K562 (cell line): ENCODE measurements around the gene GALT. TPM values are rescaled to one million over a fixed set of nuclear protein-coding genes. Genes with fewer than 3 reads are reported as not detected.
A peak's percentile ranks its signal among the peaks of the same experiment; 100 is the strongest.

Experiments
- CBX3 ChIP-seq, 2 experiments: IDR thresholded peaks; 1 replicate in 1 of 2; 2 replicates in 1 of 2; pipeline ENCODE4 v1.6.1; 2012; ENCODE audit warnings: inconsistent platforms in 2 of 2, low read length in 2 of 2, borderline replicate concordance in 1 of 2, control low read depth in 1 of 2
- E2F4 ChIP-seq: sonication (generic); formaldehyde crosslinking; IDR thresholded peaks from 2 replicates; pipeline ENCODE4 v1.8.0; 2022; ENCODE audit warnings: mild to moderate bottlenecking, low read depth, missing genetic modification reagents
- ESRRA ChIP-seq: fragments of 450-650 bp; IDR thresholded peaks from 2 replicates; pipeline ENCODE4 v1.6.1; 2014; ENCODE audit warnings: low read depth, mild to moderate bottlenecking, moderate library complexity, borderline replicate concordance
- FOSL1 ChIP-seq: fragments of 200-800 bp; sonication (Bioruptor generic); conservative IDR thresholded peaks from 2 replicates; pipeline ENCODE4 v1.6.1; 2016; ENCODE audit warnings: missing genetic modification characterization, missing compliant biosample characterization
- FOXK2 ChIP-seq, 2 experiments: fragments of 450-650 bp; IDR thresholded peaks in 1 of 2; conservative IDR thresholded peaks in 1 of 2; 2 replicates each; pipeline ENCODE4 v1.6.1; 2016; ENCODE audit warnings: low read depth in 2 of 2, mild to moderate bottlenecking in 1 of 2
- GABPA ChIP-seq: fragments of 200-800 bp; sonication (Bioruptor generic); conservative IDR thresholded peaks from 2 replicates; pipeline ENCODE4 v1.6.1; 2016; ENCODE audit warnings: low read depth, missing genetic modification characterization, missing compliant biosample characterization
- HBP1 ChIP-seq: fragments of 450-650 bp; formaldehyde crosslinking; IDR thresholded peaks from 2 replicates; pipeline ENCODE4 v1.4.0; 2022; ENCODE audit warnings: missing genetic modification characterization
- HDGF ChIP-seq: fragments of 450-650 bp; IDR thresholded peaks from 2 replicates; pipeline ENCODE4 v1.6.1; 2016
- IFI16 ChIP-seq: fragments of 250-450 bp; sonication (Bioruptor Pico); IDR thresholded peaks from 2 replicates; pipeline ENCODE4 v2.1.2; 2022; ENCODE audit warnings: mild to moderate bottlenecking, inconsistent platforms
- NELFE ChIP-seq: IDR thresholded peaks from 2 replicates; pipeline ENCODE4 v1.6.1; 2011; ENCODE audit warnings: mild to moderate bottlenecking; ENCODE audit not compliant: insufficient read depth, insufficient read length
- NFIC ChIP-seq: fragments of 450-650 bp; IDR thresholded peaks from 2 replicates; pipeline ENCODE4 v1.6.1; 2017; ENCODE audit warnings: mild to moderate bottlenecking, inconsistent platforms
- NR2C1 ChIP-seq, 2 experiments: fragments of 450-650 bp; IDR thresholded peaks; 2 replicates each; pipeline ENCODE4 v1.6.1; 2017; ENCODE audit warnings: mild to moderate bottlenecking in 2 of 2, antibody characterized with exemption in 1 of 2, inconsistent platforms in 1 of 2, missing compliant biosample characterization in 1 of 2, missing genetic modification characterization in 1 of 2
- PHF21A ChIP-seq: fragments of 450-650 bp; IDR thresholded peaks from 2 replicates; pipeline ENCODE4 v1.6.1; 2017; ENCODE audit warnings: low read depth, borderline replicate concordance
- RAD21 ChIP-seq, 2 experiments: fragments of 250-450 bp in 1 of 2; fragments of 450-650 bp in 1 of 2; sonication (Bioruptor Pico) in 1 of 2; formaldehyde crosslinking in 1 of 2; IDR thresholded peaks in 1 of 2; conservative IDR thresholded peaks in 1 of 2; 2 replicates each; pipeline versions ENCODE4 v1.4.0 to v1.8.0; 2020 to 2022; ENCODE audit warnings: mild to moderate bottlenecking in 2 of 2, moderate library complexity in 1 of 2
- SP2 ChIP-seq: IDR thresholded peaks from 2 replicates; pipeline ENCODE4 v1.6.1; 2011; ENCODE audit warnings: mild to moderate bottlenecking, low read depth, low read length, moderate library complexity; ENCODE audit not compliant: poor library complexity, severe bottlenecking; ENCODE audit errors: extremely low read depth
- TBP ChIP-seq: optimal IDR thresholded peaks from 2 replicates; pipeline ENCODE3; 2011; ENCODE audit warnings: low read depth, low read length, improper control_type of control experiment
- ZBTB7A ChIP-seq: IDR thresholded peaks from 2 replicates; pipeline ENCODE4 v1.6.1; 2011; ENCODE audit warnings: low read depth, mild to moderate bottlenecking, low read length, moderate library complexity, borderline replicate concordance; ENCODE audit not compliant: control insufficient read depth
- ZNF431 ChIP-seq: sonication (generic); formaldehyde crosslinking; IDR thresholded peaks from 2 replicates; pipeline ENCODE4 v1.8.0; 2022; ENCODE audit warnings: mild to moderate bottlenecking, missing genetic modification reagents
- ZNF778 ChIP-seq: fragments of 450-650 bp; formaldehyde crosslinking; IDR thresholded peaks from 2 replicates; pipeline ENCODE4 v1.4.0; 2020; ENCODE audit warnings: mild to moderate bottlenecking, moderate library complexity
- polyA plus RNA-seq, 8 experiments: library from polyadenylated mRNA; depleted of rRNA in 4 of 8; stranded (reverse) in 5 of 8; unstranded in 3 of 8; fragments of >200 nt; fragmentation: Nextera tagmentation in 2 of 8; fragmentation: Illumina TruSeq in 1 of 8; extraction: Ambion mirVana in 2 of 8; extraction: Trizol in 1 of 8; gene quantifications; 2 replicates each; pipeline versions ENCODE4 v1.2.1 to v1.2.3, GENCODE V29; 2011 to 2014; ENCODE audit warnings: inconsistent platforms in 1 of 8, missing spikeins in 1 of 8
- total RNA-seq, 7 experiments: library from RNA; depleted of rRNA in 6 of 7; stranded (reverse); fragments of >200 nt in 6 of 7; fragmentation: Illumina TruSeq in 2 of 7; extraction: Trizol in 2 of 7; gene quantifications; 2 replicates each; pipeline versions ENCODE4 v1.2.1 to v1.2.3, GENCODE V29; 2011 to 2021; ENCODE audit warnings: low replicate concordance in 1 of 7
- TF ChIP-seq, protein P1 (sequence below), 2 experiments: IDR thresholded peaks; 2 replicates each; pipeline ENCODE4 v1.6.1; 2012; ENCODE audit warnings: improper control_type of control experiment in 2 of 2, low read depth in 2 of 2, low read length in 2 of 2, borderline replicate concordance in 1 of 2

GALT gene
- total and polyA plus RNA-seq, 9 of the 15 experiments (the other 6 are each of a cell fraction or from before 2014, with no cell fraction given), result 7.3 to 29.2 (median 15.6) TPM

GRCh38 chr9:34651876-34652601, 5.6 kb downstream of the GALT start, which contains the start of gene IL11RA (continued):
- TF ChIP-seq HBP1 (CRISPR knock-in tag) (no peak), IFI16 (no peak), RAD21 (CRISPR knock-in tag; conservative IDR thresholded peaks at IDR 0.05 in 1 of 2, IDR thresholded peaks at IDR 0.05 in 1 of 2) (no peak), PHF21A (0 out of 2 replicates have a peak, but pooled peaks have one; percentile 12), NELFE (no peak), NR2C1 (IDR thresholded peaks at IDR 0.05) (peak; percentile 71), NR2C1 (tag; IDR thresholded peaks at IDR 0.05) (peak; percentile 48; the same call in 1 of the 2 replicates), ESRRA (0 out of 2 replicates have a peak, but pooled peaks have one; percentile 44), ZNF778 (CRISPR knock-in tag) (no peak), TBP (peak; percentile 44), FOSL1 (tag) (peak; percentile 62; the same call in 1 of the 2 replicates), NFIC (peak; percentile 54), HDGF (peak; percentile 73; the same call in 1 of the 2 replicates), FOXK2 (conservative IDR thresholded peaks at IDR 0.05 in 1 of 2, IDR thresholded peaks at IDR 0.05 in 1 of 2; ENCODE audit: low read depth in 2 of 2) (peak; percentile 23 to 34; a peak in 1 of 4 replicates), E2F4 (peak; percentile 62; the same call in 1 of the 2 replicates), GABPA (peak; percentile 83), ZBTB7A (no peak), CBX3 (IDR thresholded peaks at IDR 0.05; ENCODE audit: borderline replicate concordance in 1 of 2, low read length in 2 of 2) (no peak), ZNF431 (CRISPR knock-in tag) (no peak), SP2 (peak; percentile 52)
- TF ChIP-seq, protein P1, sequence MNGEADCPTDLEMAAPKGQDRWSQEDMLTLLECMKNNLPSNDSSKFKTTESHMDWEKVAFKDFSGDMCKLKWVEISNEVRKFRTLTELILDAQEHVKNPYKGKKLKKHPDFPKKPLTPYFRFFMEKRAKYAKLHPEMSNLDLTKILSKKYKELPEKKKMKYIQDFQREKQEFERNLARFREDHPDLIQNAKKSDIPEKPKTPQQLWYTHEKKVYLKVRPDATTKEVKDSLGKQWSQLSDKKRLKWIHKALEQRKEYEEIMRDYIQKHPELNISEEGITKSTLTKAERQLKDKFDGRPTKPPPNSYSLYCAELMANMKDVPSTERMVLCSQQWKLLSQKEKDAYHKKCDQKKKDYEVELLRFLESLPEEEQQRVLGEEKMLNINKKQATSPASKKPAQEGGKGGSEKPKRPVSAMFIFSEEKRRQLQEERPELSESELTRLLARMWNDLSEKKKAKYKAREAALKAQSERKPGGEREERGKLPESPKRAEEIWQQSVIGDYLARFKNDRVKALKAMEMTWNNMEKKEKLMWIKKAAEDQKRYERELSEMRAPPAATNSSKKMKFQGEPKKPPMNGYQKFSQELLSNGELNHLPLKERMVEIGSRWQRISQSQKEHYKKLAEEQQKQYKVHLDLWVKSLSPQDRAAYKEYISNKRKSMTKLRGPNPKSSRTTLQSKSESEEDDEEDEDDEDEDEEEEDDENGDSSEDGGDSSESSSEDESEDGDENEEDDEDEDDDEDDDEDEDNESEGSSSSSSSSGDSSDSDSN (IDR thresholded peaks at IDR 0.05; ENCODE audit: borderline replicate concordance in 1 of 2, low read depth in 2 of 2, low read length in 2 of 2), result 0 out of 4 replicates have a peak, but pooled peaks of 1 of the 2 experiments have one; percentile 19
